ENCODE data around the gene AGFG2.

The AGFG2 gene

GRCh38 chr7:100588438-100588837 lies 49.4 kb downstream of the AGFG2 start:
- DNase-seq: no peak

GRCh38 chr7:100589341-100589947 lies 50.4 kb downstream of the AGFG2 start:
- no peak for DNase-seq

DNA sequence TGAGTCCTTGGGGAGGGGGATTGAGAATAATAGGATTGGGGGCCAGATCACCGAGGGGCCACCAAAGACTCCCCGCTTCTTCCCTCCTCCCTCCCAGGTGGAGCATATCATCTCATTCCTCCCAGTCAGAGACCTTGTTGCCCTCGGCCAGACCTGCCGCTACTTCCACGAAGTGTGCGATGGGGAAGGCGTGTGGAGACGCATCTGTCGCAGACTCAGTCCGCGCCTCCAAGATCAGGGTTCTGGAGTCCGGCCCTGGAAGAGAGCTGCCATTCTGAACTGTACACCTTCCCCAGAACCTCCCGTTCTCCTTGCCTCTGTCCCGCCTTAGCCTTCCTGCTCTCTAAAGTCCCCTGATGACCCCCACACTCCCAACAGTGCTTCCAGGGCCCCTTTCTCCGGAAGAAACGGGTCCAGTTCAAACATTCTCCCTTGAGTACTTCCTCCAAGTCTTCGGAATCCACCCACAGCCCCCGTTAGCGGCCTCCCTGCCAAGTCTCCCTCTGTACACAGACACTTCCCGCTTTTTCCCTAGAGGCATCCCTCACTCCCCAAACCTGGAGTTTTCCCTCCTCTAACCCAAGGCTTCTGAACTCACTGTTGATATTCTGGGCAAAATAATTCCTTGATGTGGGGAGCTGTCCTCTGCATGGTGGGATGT lies 51.2 kb downstream of the AGFG2 start:
- DNase-seq: no peak

DNA sequence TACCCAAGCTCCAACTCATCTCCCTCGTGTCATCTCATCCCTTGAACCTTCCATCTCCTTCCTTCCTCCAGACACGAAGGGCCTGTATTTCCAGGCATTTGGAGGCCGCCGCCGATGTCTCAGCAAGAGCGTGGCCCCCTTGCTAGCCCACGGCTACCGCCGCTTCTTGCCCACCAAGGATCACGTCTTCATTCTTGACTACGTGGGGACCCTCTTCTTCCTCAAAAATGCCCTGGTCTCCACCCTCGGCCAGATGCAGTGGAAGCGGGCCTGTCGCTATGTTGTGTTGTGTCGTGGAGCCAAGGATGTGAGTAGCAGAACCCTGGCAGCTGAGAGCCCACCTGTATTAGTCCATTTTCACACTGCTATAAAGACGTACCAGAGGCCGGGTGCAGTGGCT lies 52.6 kb downstream of the AGFG2 start:
- no peak for DNase-seq

GRCh38 chr7:100595188-100595587 lies 56.2 kb downstream of the AGFG2 start:
- DNase-seq: no peak

DNA sequence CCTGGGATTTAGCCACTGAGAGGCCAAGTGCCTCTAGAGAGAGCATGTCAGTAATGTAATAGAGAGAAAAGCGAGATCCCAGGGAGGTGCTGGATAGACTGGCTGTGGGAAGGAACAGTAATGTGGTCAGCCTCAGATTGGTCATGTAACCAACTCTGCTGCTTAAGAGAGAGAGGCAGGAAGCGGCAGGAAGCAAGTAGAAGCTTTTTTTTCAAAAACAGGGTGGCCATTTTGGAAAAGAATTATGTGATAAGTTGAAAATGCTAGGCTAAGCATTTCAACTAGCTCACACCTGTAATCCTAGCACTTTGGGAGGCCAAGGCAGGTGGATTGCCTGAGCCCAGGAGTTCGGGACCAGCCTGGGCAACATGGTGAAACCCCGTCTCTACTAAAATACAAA lies 59.4 kb downstream of the AGFG2 start:
- DNase-seq: no peak

DNA sequence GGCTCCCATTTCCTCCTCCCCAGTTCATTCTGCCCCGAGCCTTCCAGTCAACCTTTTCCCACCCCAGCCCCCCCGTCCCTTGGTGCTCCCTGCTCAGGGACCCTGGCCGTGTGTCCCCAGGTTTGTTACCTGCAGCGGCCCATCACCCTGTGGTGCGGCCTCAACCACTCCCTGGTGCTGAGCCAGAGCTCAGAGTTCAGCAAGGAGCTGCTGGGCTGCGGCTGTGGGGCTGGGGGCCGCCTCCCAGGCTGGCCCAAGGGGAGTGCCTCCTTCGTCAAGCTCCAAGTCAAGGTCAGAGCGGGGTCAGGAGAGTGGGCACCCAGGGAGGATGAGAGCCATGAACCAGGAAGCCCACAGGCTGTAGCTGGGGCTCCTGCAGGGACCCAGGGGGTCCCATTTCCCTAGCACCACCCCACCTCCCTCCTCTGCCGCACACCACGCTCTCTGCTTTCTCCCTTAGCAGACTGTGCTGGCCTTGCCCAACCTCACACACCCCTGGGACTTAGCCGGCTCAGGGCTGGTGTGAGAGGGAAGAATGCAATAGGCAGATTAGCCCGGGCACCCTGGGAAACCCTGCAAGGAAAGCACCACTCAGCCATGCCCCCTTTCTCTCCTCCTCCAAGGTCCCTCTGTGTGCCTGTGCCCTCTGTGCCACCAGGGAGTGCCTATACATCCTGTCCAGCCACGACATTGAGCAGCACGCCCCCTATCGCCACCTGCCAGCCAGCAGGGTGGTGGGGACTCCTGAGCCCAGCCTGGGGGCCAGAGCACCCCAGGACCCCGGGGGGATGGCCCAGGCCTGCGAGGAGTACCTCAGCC lies 61.1 kb downstream of the AGFG2 start:
- no peak for DNase-seq

- no peak for DNase-seq
These were observed 61.7 kb downstream of the AGFG2 start for GRCh38 chr7:100600730-100601038.

GRCh38 chr7:100602889-100603725 lies 64.1 kb downstream of the AGFG2 start:
- no peak for DNase-seq

GRCh38 chr7:100603726-100604027 lies 64.7 kb downstream of the AGFG2 start:
- no peak for DNase-seq

DNA sequence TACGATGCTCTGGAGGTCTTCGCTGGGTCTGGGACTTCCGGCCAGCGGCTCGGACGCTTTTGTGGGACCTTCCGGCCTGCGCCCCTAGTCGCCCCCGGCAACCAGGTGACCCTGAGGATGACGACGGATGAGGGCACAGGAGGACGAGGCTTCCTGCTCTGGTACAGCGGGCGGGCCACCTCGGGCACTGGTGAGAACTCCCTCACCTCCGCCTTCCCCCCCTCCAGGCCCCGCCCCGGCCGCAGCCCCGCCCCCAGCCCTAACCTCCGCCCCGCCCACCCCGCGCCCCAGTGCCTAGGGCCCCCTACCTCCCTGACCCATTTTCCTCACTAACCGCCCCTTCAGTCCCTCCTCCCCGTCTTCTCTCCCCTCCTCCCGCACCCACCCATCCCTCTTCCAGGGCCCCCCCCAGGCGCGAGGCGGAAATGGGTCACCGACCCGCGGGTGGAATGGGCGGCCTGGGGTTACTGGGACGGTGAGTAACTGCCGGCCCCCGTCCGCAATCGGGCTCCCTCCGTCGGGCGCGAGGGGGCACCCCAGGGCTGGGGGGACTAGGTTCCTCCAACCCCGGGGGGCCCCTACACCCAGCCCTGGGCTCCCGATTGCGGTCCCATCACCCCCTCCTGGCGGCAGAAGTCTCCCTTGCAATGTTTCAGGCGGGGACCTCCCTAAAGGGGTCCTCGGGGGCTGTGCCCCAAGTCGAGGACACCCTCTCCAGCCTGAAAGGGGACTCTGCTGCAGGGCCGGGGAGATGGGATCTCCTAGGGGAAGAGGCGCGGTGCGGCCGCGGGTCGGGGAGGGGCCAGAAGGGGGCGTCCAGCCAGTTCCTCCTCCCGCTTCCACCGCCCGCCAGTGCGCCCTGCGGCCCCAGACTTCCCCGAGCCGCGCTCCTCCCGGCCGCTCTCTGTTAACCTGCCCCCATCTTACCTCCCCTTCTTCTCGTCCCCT lies 65.3 kb downstream of the AGFG2 start:
- peak; percentile 8 to 25 for DNase-seq

DNA sequence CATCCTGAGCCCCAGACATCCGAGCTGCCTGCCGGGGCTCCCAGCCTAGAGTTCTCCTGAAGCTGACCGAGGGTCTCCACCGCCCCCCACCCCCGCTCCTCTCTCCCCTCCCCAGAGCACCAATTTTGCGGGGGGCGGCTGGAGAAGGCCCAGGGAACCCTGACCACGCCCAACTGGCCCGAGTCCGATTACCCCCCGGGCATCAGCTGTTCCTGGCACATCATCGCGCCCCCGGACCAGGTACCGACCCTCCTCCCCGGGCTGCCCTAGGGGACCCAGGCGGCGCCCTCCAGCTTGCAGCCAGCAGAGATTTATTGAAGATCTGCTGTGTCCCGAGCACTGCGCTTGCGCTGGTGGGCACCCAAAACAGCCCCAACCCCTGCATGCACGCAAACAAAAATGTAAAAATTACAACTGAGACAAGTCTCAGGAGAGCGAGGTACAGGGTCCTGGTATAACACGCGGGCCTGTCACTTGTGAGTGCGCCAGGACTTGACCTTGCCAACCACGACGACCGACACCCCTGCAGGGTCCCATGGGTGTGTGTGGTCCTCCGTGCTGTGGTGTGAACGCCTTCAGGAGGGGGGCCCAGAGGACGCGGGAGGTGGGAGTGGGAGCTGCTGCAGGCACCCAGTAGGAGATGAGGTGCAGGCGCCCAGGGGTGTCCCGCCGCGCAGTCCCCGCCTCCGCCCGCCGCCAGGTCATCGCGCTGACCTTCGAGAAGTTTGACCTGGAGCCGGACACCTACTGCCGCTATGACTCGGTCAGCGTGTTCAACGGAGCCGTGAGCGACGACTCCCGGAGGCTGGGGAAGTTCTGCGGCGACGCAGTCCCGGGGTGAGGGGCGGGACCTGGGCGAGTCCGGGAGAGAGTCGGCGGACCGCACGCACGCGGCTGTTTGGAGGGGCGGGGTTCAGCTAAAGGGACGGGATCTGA lies 66.2 kb downstream of the AGFG2 start:
- no peak for DNase-seq

GRCh38 chr7:100606313-100606712 lies 67.3 kb downstream of the AGFG2 start:
- DNase-seq: no peak

DNA sequence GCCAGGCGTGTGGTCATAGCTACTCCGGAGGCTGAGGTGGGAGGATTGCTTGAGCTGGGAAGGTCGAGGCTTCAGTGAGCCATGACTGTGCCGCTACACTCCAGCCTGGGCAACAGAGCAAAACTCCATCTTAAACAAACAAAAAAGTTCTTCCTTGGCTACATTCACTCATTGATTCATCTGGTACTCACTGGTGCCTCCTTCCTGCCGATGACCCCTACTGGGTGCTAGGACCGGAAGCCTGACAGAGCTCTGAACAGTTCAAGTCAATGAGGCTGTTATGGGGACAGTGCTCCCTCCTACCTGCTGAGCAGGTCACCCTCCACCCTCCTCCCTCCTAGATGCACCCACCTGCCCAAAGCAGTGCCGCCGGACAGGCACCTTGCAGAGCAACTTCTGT lies 68.1 kb downstream of the AGFG2 start:
- no peak for DNase-seq

DNA sequence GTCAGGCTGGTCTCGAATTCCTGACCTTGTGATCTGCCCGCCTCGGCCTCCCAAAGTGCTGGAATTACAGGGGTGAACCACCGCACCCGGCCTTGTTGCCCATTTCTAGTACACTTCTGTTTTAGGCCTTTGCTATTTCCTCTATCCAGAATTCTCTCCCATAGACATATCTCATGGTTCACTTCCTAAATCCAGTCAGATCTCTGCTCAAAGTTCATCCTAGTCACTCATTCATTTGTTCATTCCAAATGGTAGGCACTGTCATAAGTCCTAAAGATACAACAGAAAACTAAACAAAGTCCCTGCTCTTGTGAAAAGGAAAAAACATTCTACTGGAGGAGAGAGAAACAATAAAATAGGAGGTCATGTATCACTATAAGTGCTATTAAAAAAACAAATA lies 71.0 kb downstream of the AGFG2 start:
- DNase-seq: no peak

GRCh38 chr7:100611983-100612729 lies 73.2 kb downstream of the AGFG2 start, which contains the start of gene MOSPD3:
Gene MOSPD3, plus strand, starts transcription at chr7:100612540. Its CDS starts 252 bp downstream, at chr7:100612792.
- peak; percentile 99 to 100 for DNase-seq

- DNase-seq: no peak
These were observed 73.9 kb downstream of the AGFG2 start for GRCh38 chr7:100612730-100613390.

- DNase-seq: no peak
These were observed 74.6 kb downstream of the AGFG2 start for GRCh38 chr7:100613412-100614175.

GRCh38 chr7:100614308-100614861 lies 75.4 kb downstream of the AGFG2 start:
- no peak for DNase-seq
